ENCODE measurements around the gene BMAL2.

- TF ChIP-seq POLR2A (IDR thresholded peaks at IDR 0.05; ENCODE audit: low read depth, low read length), result peak; percentile 49; the same call in 1 of the 2 replicates
- TF ChIP-seq POLR2AphosphoS5 (IDR thresholded peaks at IDR 0.05; ENCODE audit: low read depth, low read length), result no peak; the same call in 1 of the 2 replicates
- TF ChIP-seq TAF1 (IDR thresholded peaks at IDR 0.05; ENCODE audit: low read depth, low read length), result no peak
- no peak for TF ChIP-seq POU2F2 (IDR thresholded peaks at IDR 0.05; ENCODE audit: low read depth, low read length)
- TF ChIP-seq PAX5 (IDR thresholded peaks at IDR 0.05; ENCODE audit: insufficient read depth, low read length, severe bottlenecking), result no peak
Measured at GRCh38 chr12:27331927-27332324, 710 bp upstream of the BMAL2 start.
